ENCODE measurements around the gene DAGLB.
"Not testable (repeated sequence)": the region's sequence is repeated elsewhere in the genome, so short reads cannot be mapped to it uniquely, and the experiment has no call there.

The DAGLB gene

GRCh38 chr7:6477318-6477660, 29.5 kb upstream of the DAGLB start:
- Mint-ChIP-seq H3K4me3 (no peak overlapping the region), H3K27ac (no peak overlapping the region), H3K4me1 (ENCODE audit: low read depth) (peaks cover 69% of the 10 kb centered on the region), H3K27me3 (no peaks in the 10 kb centered on the region), H3K36me3 (no peaks in the 10 kb centered on the region), H3K9me3 (ENCODE audit: low read depth) (no peaks in the 10 kb centered on the region)

DNA sequence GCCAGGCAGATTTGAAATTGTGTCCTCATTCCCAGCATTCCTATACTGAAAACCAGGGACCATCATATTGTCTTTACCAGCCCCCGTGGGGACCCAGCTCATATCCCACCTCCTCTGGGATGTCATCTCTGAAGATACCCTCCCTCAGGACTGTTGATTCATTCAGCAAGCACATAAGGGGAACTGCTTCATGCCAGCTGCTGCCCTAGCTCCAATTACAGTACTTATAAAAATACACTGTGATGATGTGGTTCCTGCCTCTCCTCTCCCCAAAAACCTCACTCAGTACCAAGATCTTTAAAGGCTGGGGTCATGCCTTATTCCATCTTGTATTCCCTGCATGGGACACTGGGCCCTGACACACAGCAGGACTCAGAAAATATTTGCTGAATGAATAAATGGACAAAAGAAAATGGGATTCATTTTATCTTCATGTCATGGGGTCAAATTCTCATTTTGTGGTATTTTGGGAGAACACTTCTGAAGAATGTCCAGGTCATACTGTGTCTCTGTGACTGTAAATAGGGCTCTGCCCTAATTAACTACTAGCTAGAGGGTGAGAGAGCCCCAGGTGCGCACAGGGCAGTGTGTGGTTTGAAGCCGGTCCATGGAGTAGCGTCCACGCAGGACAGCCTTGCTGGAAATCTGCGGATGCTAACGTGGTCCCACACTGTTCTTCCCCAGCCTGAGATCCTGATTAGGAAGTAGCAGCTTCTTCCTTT, 29.0 kb upstream of the DAGLB start:
- Mint-ChIP-seq H3K9me3 (ENCODE audit: low read depth) (no peaks in the 10 kb centered on the region), H3K27ac (peak overlapping the region; percentile 61), H3K36me3 (no peaks in the 10 kb centered on the region), H3K4me1 (ENCODE audit: low read depth) (peaks cover 65% of the 10 kb centered on the region), H3K4me3 (no peak overlapping the region), H3K27me3 (no peaks in the 10 kb centered on the region)

DNA sequence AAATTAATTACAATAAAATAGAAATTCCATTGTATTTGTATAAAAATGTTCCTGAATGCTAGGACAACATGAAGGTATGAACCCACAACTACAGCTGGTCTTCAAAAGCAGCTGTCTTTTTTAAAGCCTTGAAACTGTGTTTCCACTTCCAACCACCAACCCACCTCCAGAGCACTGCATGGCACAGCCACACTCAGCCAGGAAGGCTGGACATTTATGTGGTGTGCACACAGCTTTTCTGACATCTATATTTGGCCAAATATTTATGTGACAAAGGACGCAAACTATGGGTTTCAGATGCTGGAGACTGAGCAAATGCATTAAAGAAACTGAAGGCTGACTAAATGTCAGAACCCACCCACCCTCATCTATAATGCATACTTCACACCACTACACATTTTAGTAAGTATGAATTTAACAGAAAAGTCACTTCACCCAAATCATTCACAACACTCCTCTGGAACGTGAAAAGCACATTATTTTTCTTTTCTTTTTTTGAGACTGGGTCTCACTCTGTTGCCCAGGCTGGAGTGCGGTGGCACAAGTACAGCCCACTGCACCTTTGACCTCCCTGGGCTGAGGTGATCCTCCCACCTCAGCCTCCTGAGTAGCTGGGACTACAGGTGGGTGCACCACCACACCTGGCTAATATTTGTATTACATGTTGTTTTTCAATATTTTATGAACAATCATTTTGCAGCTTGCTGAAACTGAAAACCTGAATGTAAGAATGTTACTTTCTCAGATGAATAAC, 27.9 kb upstream of the DAGLB start:
- Mint-ChIP-seq H3K27me3 (no peaks in the 10 kb centered on the region), H3K36me3 (peaks cover 3% of the 10 kb centered on the region), H3K27ac (peak overlapping the region; percentile 66), H3K9me3 (ENCODE audit: low read depth) (no peaks in the 10 kb centered on the region), H3K4me3 (no peak overlapping the region), H3K4me1 (ENCODE audit: low read depth) (peaks cover 54% of the 10 kb centered on the region)

DNA sequence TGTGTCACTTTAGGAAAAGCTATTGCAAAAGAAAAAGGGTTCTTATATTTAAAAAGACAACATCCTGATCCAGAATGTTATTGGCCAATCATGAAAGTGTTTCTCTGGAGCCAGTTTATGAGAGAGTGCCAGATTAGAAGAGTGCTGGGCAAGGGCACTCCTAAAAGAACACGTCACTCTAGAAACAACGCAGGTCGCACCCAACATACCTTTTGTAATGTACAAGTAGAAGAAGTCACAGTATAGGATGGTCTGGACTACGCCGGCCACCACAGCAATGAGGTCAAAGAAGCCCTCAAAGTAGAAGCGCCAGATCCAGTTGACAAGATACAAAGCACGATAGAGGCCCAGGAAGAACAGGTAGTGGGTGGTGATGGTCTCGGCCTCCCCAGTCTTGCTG, 18.1 kb upstream of the DAGLB start:
- Mint-ChIP-seq H3K27me3 (no peaks in the 10 kb centered on the region), H3K4me1 (ENCODE audit: low read depth) (no peaks in the 10 kb centered on the region), H3K9me3 (ENCODE audit: low read depth) (no peaks in the 10 kb centered on the region), H3K4me3 (no peak overlapping the region), H3K36me3 (peaks cover 12% of the 10 kb centered on the region), H3K27ac (no peak overlapping the region)

DNA sequence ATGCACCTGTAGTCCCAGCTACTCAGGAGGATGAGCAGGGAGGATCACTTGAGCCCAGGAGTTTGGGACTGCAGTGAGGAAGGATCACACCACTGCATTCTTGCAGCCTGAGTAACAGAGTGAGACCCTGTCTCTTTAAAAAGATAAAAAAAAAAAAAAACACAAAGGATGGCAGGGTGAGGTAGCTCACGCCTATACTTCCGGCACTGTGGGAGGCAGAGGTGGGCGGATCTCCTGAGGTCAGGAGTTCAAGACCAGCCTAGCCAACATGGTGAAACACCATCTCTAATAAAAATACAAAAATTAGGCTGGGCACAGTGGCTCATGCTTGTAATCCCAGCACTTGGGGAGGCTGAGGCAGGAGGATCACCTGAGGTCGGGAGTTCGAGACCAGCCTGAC, 15.9 kb upstream of the DAGLB start:
- not testable (repeated sequence) for H3K4me1 Mint-ChIP-seq (ENCODE audit: low read depth); H3K27ac Mint-ChIP-seq; H3K4me3 Mint-ChIP-seq; H3K9me3 Mint-ChIP-seq (ENCODE audit: low read depth); H3K27me3 Mint-ChIP-seq
- H3K36me3 Mint-ChIP-seq: peaks cover 11% of the 10 kb centered on the region

GRCh38 chr7:6461946-6462550, 14.3 kb upstream of the DAGLB start:
- Mint-ChIP-seq H3K36me3 (peaks cover 9% of the 10 kb centered on the region), H3K9me3 (ENCODE audit: low read depth) (no peaks in the 10 kb centered on the region), H3K4me3 (no peak overlapping the region), H3K4me1 (ENCODE audit: low read depth) (peaks cover 4% of the 10 kb centered on the region), H3K27me3 (no peaks in the 10 kb centered on the region), H3K27ac (no peak overlapping the region)

GRCh38 chr7:6460990-6461584, 13.3 kb upstream of the DAGLB start:
- H3K36me3 Mint-ChIP-seq: peaks cover 6% of the 10 kb centered on the region
- H3K27me3 Mint-ChIP-seq: no peaks in the 10 kb centered on the region
- no peak overlapping the region for H3K4me3 Mint-ChIP-seq
- H3K9me3 Mint-ChIP-seq (ENCODE audit: low read depth): no peaks in the 10 kb centered on the region
- peak overlapping the region; percentile 16 for H3K27ac Mint-ChIP-seq
- peaks cover 4% of the 10 kb centered on the region for H3K4me1 Mint-ChIP-seq (ENCODE audit: low read depth)

DNA sequence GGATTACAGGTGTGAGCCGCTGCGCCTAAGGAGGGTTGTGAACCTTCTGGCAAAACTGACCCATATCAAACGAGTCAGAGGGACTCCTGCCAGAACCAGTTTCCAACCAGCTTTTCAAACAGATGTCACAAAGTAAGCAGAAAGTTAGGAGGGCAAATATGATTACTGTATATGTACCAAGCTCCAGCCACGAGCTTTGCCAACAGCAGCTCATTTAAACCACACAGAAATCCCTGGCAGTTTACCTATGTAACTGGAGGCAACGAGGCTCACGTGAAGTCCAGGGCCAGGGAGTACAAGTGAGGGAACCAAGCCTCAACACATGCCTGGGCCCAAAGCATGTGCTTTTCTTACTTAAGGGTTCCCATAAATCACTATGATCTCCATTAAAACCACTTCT, 12.5 kb upstream of the DAGLB start:
- Mint-ChIP-seq H3K27me3 (no peaks in the 10 kb centered on the region), H3K27ac (no peak overlapping the region), H3K36me3 (peaks cover 3% of the 10 kb centered on the region), H3K9me3 (ENCODE audit: low read depth) (no peaks in the 10 kb centered on the region), H3K4me1 (ENCODE audit: low read depth) (peaks cover 4% of the 10 kb centered on the region), H3K4me3 (no peak overlapping the region)

DNA sequence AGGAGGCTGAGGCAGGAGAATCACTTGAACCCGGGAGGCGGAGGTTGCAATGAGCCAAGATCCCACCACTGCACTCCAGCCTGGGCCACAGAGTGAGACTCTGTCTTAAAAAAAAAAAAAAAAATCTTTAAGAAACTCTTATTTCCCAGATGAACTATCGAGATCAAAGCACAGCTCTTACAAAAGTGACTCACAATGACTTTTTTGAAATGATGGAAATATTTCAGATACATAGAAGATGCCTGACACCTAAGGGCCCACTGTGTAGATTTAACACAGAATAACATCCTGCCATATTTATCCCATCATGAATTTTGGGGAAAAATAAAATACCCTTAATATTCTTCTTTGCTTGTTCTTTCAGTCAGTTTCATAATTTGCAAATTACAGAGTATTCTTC, 10.9 kb upstream of the DAGLB start:
- not testable (repeated sequence) for H3K4me3 Mint-ChIP-seq; H3K27me3 Mint-ChIP-seq; H3K4me1 Mint-ChIP-seq (ENCODE audit: low read depth); H3K27ac Mint-ChIP-seq; H3K36me3 Mint-ChIP-seq; H3K9me3 Mint-ChIP-seq (ENCODE audit: low read depth)

GRCh38 chr7:6453734-6454133, 6.0 kb upstream of the DAGLB start:
- Mint-ChIP-seq H3K27me3 (no peaks in the 10 kb centered on the region), H3K4me3 (no peak overlapping the region), H3K36me3 (no peaks in the 10 kb centered on the region), H3K27ac (no peak overlapping the region), H3K9me3 (ENCODE audit: low read depth) (no peaks in the 10 kb centered on the region), H3K4me1 (ENCODE audit: low read depth) (peaks cover 3% of the 10 kb centered on the region)

DNA sequence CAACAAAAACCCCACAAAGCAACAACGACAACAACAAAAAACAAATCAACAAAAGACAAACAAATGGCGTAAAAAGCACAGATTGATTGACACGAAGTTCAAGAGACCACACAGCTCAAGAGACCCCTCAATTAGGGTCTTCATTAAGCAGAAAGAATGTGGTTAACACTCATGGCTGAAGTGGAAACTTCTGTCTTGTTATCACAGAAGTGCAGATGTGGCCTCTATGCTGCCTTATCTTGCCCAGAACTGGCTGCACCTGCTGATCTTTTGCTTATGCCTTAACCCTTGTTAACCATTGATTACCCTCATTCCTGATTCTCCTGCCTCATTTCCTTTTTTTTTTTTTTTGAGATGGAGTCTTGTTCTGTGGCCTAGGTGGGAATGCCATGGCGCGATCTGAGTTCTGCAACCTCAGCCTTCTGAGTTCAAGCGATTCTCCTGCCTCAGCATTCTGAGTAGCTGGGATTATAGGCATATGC, 3.5 kb upstream of the DAGLB start:
- no peaks in the 10 kb centered on the region for H3K36me3 Mint-ChIP-seq
- peaks cover 12% of the 10 kb centered on the region for H3K4me1 Mint-ChIP-seq (ENCODE audit: low read depth)

DNA sequence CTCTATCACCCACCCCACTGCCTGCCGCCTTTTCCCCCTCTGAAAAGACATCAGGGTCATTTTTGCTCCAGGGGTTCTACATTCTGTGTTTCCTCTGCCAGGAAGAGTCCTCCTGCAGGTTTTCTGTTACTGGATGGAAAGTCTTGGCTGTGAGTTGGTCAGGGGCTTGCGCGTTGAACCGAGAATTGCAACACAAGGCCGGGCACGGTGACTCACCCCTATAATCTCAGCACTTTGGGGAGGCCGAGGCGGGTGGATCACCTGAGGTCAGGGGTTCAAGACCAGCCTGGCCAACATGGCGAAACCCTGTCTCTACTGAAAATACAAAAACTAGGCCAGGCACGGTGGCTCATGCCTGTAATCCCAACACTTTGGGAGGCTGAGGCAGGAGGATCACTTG, 2.8 kb upstream of the DAGLB start:
- H3K4me3 Mint-ChIP-seq; H3K9me3 Mint-ChIP-seq (ENCODE audit: low read depth); H3K36me3 Mint-ChIP-seq; H3K27me3 Mint-ChIP-seq; H3K27ac Mint-ChIP-seq: not testable (repeated sequence)
- peaks cover 16% of the 10 kb centered on the region for H3K4me1 Mint-ChIP-seq (ENCODE audit: low read depth)

More for the DNA sequence above, 3.5 kb upstream of the DAGLB start:
- no peaks in the 10 kb centered on the region for H3K9me3 Mint-ChIP-seq (ENCODE audit: low read depth)
- no peaks in the 10 kb centered on the region for H3K27me3 Mint-ChIP-seq
- H3K27ac Mint-ChIP-seq: no peak overlapping the region
- H3K4me3 Mint-ChIP-seq: no peak overlapping the region

DNA sequence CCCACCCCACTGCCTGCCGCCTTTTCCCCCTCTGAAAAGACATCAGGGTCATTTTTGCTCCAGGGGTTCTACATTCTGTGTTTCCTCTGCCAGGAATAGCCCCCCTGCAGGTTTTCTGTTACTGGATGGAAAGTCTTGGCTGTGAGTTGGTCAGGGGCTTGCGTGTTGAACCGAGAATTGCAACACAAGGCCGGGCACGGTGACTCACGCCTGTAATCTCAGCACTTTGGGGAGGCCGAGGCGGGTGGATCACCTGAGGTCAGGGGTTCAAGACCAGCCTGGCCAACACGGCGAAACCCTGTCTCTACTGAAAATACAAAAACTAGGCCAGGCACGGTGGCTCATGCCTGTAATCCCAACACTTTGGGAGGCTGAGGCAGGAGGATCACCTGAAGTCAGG, 2.1 kb upstream of the DAGLB start:
- not testable (repeated sequence) for H3K9me3 Mint-ChIP-seq (ENCODE audit: low read depth); H3K27me3 Mint-ChIP-seq; H3K27ac Mint-ChIP-seq; H3K36me3 Mint-ChIP-seq
- H3K4me3 Mint-ChIP-seq: peak overlapping the region; percentile 10
- H3K4me1 Mint-ChIP-seq (ENCODE audit: low read depth): peaks cover 23% of the 10 kb centered on the region

DNA sequence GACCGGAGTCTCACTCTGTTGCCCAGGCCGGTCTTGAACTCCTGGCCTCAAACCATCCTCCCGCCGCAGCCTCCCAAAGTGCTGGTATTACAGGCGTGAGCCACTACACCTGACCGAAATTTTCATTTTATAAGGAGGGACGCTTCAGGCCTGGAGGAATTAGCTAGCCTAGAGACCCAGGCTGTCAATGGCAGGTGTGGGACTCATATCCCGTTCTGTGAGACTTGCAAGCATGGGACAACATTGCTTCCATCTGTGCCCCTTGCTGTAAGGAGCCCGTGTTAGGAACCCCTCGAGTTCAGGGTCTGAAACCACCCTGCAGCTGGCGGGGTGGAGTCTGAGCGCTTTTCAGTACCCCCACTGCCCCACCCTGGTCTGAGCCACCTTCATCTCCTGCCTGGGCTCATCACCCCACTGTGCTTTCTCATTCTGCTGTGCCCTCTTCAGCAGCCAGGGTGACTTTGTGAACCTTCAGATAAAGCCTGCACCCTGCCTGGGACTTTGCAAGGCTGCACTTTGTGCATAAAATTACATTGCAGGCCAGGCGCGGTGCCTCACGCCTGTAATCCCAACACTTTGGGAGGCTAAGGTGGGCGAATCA, 1.3 kb upstream of the DAGLB start:
- peaks cover 29% of the 10 kb centered on the region for H3K4me1 Mint-ChIP-seq (ENCODE audit: low read depth)
- no peak overlapping the region for H3K27ac Mint-ChIP-seq

More for the DNA sequence above, 1.3 kb upstream of the DAGLB start:
- Mint-ChIP-seq H3K9me3 (ENCODE audit: low read depth) (no peaks in the 10 kb centered on the region), H3K36me3 (no peaks in the 10 kb centered on the region), H3K27me3 (no peaks in the 10 kb centered on the region), H3K4me3 (peak overlapping the region; percentile 57)

Data from activated naive CD8-positive, alpha-beta T cell (primary cell).